HepG2 (cell line): ENCODE measurements around the gene RAD51D. TPM values are rescaled to one million over a fixed set of nuclear protein-coding genes. Genes with fewer than 3 reads are reported as not detected.
A peak's percentile ranks its signal among the peaks of the same experiment; 100 is the strongest.

Experiments used
- BRD4 ChIP-seq: sonication (generic); formaldehyde crosslinking; IDR thresholded peaks from 2 replicates; pipeline ENCODE4 v1.4.0; 2020; ENCODE audit warnings: missing genetic modification reagents
- IRF2 ChIP-seq: IDR thresholded peaks from 2 replicates; pipeline ENCODE4 v1.6.1; 2018; ENCODE audit warnings: missing genetic modification reagents, missing compliant biosample characterization
- JUN ChIP-seq: sonication (generic); formaldehyde crosslinking; IDR thresholded peaks from 2 replicates; pipeline ENCODE4 v1.4.0; 2020; ENCODE audit warnings: mild to moderate bottlenecking, missing genetic modification reagents
- KDM3A ChIP-seq: IDR thresholded peaks from 2 replicates; pipeline ENCODE4 v1.6.1; 2018; ENCODE audit warnings: low read depth, missing compliant biosample characterization
- MEF2D ChIP-seq: sonication (generic); formaldehyde crosslinking; IDR thresholded peaks from 2 replicates; pipeline ENCODE4 v1.5.1; 2020; ENCODE audit warnings: mild to moderate bottlenecking, missing genetic modification reagents
- NR1H2 ChIP-seq: sonication (generic); formaldehyde crosslinking; IDR thresholded peaks from 2 replicates; pipeline ENCODE4 v1.8.1; 2022; ENCODE audit warnings: low read depth, missing genetic modification reagents, borderline replicate concordance
- ZNF12 ChIP-seq: sonication (generic); formaldehyde crosslinking; IDR thresholded peaks from 2 replicates; pipeline ENCODE4 v1.5.0; 2020; ENCODE audit warnings: missing genetic modification reagents
- ZNF138 ChIP-seq: sonication (generic); formaldehyde crosslinking; IDR thresholded peaks from 2 replicates; pipeline ENCODE4 v1.5.0; 2020; ENCODE audit warnings: mild to moderate bottlenecking, low read depth, missing genetic modification reagents
- ZNF17 ChIP-seq: sonication (generic); formaldehyde crosslinking; IDR thresholded peaks from 2 replicates; pipeline ENCODE4 v1.5.0; 2020; ENCODE audit warnings: mild to moderate bottlenecking, missing genetic modification reagents
- ZNF234 ChIP-seq: sonication (generic); formaldehyde crosslinking; conservative IDR thresholded peaks from 2 replicates; pipeline ENCODE4 v1.5.1; 2020; ENCODE audit warnings: mild to moderate bottlenecking, missing genetic modification reagents
- ZNF34 ChIP-seq: sonication (generic); formaldehyde crosslinking; IDR thresholded peaks from 2 replicates; pipeline ENCODE4 v1.4.0; 2020; ENCODE audit warnings: mild to moderate bottlenecking, missing genetic modification reagents, borderline replicate concordance
- ZNF382 ChIP-seq: sonication (generic); formaldehyde crosslinking; IDR thresholded peaks from 2 replicates; pipeline ENCODE4 v1.5.0; 2020; ENCODE audit warnings: missing genetic modification reagents, mild to moderate bottlenecking, borderline replicate concordance
- polyA plus RNA-seq, 8 experiments: library from polyadenylated mRNA; depleted of rRNA in 3 of 8; stranded (reverse) in 7 of 8; unstranded in 1 of 8; fragments of >200 nt; fragmentation: Illumina TruSeq in 4 of 8; extraction: Trizol in 4 of 8; gene quantifications; 2 replicates each; pipeline versions ENCODE4 v1.2.1 to v1.2.3, GENCODE V29; 2011 to 2016; ENCODE audit warnings: low read depth in 4 of 8, missing spikeins in 1 of 8, mixed read lengths in 1 of 8; ENCODE audit not compliant: insufficient read depth in 1 of 8
- total RNA-seq, 5 experiments: library from RNA; depleted of rRNA; stranded (reverse); fragments of >200 nt; fragmentation: Illumina TruSeq; extraction: Trizol; gene quantifications; 2 replicates each; pipeline ENCODE4 v1.2.3, GENCODE V29; 2016; ENCODE audit warnings: low read depth in 1 of 5
- TF ChIP-seq, protein P1 (sequence below): sonication (generic); formaldehyde crosslinking; IDR thresholded peaks from 2 replicates; pipeline ENCODE4 v1.4.0; 2020; ENCODE audit warnings: mild to moderate bottlenecking, missing genetic modification reagents
- TF ChIP-seq, protein P2 (sequence below): sonication (generic); formaldehyde crosslinking; IDR thresholded peaks from 2 replicates; pipeline ENCODE4 v1.5.0; 2020; ENCODE audit warnings: missing genetic modification reagents, mild to moderate bottlenecking, borderline replicate concordance
- TF ChIP-seq, protein P3 (sequence below), 2 experiments: fragments of 450-650 bp in 1 of 2; sonication (generic) in 1 of 2; formaldehyde crosslinking; IDR thresholded peaks; 2 replicates each; pipeline versions ENCODE4 v1.5.0 to v1.8.0; 2020 to 2022; ENCODE audit warnings: mild to moderate bottlenecking in 1 of 2, missing genetic modification reagents in 1 of 2
- TF ChIP-seq, protein P4 (sequence below): sonication (generic); formaldehyde crosslinking; IDR thresholded peaks from 2 replicates; pipeline ENCODE4 v1.8.1; 2023; ENCODE audit warnings: missing genetic modification reagents, inconsistent platforms, borderline replicate concordance
- TF ChIP-seq, protein P5 (sequence below): sonication (generic); formaldehyde crosslinking; conservative IDR thresholded peaks from 2 replicates; pipeline ENCODE4 v1.5.0; 2020; ENCODE audit warnings: missing genetic modification reagents

Gene RAD51D
- total and polyA plus RNA-seq, 2 of the 13 experiments (the other 11 are each of a cell fraction or from before 2014, with no cell fraction given): 6.7 to 13.1 TPM

DNA sequence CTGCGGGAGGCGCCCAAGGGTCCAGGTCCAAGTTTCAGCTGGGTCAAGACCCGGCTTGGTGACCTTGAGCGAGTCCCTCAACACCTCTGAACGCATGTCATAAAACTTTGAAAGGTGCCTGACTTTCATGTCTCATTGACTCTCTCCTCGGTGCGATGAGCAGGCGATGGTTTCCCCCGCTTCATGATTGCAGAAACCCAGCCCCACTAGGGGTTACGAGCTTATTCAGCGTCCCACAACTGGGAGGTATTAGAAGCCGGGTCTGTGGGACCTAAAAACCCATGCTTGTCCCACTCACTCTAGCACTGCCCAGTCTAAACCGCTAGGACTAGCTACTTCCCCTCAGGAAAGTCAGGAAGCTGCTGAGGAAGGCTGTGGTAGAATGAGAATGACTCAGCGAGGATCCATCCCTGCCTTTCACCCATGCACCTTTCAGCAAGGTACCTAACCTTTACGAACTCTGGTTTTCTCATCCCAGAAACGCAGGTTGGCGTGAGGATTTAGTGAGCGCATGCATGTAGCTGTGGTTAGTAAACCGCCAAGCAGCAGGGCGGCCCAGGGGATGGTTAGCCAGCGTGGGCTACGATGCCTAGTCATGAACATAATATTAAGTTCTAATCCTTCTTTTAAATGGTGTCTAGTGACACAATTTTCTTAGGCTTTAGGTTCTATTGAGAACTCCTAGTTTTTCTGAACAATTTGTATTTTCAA is 29.9 kb downstream of the RAD51D start (continued):
- TF ChIP-seq, protein P1, sequence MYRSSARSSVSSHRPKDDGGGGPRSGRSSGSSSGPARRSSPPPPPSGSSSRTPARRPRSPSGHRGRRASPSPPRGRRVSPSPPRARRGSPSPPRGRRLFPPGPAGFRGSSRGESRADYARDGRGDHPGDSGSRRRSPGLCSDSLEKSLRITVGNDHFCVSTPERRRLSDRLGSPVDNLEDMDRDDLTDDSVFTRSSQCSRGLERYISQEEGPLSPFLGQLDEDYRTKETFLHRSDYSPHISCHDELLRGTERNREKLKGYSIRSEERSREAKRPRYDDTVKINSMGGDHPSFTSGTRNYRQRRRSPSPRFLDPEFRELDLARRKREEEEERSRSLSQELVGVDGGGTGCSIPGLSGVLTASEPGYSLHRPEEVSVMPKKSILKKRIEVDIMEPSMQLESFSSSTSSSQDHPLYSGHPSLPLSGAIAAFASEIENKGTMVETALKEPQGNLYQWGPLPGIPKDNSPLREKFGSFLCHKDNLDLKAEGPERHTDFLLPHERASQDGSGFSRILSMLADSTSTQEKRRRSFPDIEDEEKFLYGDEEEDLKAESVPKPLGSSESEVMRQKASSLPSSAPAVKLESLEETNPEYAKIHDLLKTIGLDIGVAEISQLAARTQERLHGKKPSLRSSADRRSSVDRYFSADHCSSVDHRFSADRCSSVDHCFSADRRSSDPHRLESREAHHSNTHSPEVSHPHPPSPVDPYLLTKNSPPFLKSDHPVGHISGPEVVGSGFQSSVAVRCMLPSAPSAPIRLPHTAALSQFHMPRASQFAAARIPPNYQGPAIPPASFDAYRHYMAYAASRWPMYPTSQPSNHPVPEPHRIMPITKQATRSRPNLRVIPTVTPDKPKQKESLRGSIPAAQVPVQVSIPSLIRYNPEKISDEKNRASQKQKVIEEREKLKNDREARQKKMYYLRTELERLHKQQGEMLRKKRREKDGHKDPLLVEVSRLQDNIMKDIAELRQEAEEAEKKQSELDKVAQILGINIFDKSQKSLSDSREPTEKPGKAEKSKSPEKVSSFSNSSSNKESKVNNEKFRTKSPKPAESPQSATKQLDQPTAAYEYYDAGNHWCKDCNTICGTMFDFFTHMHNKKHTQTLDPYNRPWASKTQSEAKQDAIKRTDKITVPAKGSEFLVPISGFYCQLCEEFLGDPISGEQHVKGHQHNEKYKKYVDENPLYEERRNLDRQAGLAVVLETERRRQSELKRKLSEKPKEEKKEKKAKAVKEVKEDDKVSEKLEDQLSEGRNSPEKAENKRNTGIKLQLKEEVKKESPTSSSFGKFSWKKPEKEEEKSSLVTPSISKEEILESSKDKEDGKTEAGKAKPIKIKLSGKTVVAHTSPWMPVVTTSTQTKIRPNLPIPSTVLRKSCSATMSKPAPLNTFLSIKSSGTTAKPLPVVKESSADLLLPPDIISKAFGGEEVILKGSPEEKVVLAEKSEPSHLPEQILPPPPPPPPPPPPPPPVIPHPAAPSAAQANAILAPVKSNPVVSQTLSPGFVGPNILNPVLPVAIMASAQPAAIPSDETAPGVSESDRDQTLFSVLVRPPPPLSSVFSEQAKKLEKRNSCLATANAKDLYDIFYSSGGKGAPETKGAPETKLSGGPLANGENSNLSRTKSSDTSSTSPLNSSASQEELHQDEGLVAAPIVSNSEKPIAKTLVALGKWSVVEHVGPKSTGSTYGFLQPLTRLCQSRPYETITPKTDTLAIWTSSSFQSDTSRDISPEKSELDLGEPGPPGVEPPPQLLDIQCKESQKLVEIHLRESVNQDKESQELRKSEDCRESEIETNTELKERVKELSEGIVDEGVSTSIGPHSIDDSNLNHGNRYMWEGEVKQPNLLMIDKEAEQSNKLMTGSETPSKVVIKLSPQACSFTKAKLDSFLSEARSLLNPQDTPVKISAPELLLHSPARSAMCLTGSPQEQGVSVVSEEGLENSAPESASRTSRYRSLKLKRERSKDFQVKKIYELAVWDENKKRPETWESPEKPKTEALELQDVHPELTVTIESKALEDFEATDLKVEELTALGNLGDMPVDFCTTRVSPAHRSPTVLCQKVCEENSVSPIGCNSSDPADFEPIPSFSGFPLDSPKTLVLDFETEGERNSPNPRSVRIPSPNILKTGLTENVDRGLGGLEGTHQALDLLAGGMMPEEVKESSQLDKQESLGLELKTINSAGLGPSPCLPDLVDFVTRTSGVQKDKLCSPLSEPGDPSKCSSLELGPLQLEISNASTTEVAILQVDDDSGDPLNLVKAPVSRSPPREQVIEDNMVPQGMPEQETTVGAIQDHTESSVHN: 0 out of 2 replicates have a peak, but pooled peaks have one; percentile 23
- TF ChIP-seq MEF2D (CRISPR knock-in tag) (no peak), JUN (CRISPR knock-in tag) (no peak), BRD4 (CRISPR knock-in tag) (no peak), ZNF34 (CRISPR knock-in tag) (no peak), ZNF12 (CRISPR knock-in tag) (no peak), ZNF138 (CRISPR knock-in tag) (no peak), NR1H2 (CRISPR knock-in tag) (no peak), IRF2 (CRISPR knock-in tag) (0 out of 2 replicates have a peak, but pooled peaks have one; percentile 1), ZNF17 (no peak), KDM3A (CRISPR knock-in tag) (no peak), ZNF382 (CRISPR knock-in tag) (no peak), ZNF234 (CRISPR knock-in tag) (no peak)
- TF ChIP-seq, protein P2, sequence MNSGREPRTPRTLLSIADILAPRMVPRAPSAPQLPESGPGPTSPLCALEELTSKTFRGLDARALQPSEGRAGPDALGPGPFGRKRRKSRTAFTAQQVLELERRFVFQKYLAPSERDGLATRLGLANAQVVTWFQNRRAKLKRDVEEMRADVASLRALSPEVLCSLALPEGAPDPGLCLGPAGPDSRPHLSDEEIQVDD (CRISPR knock-in tag): no peak
- TF ChIP-seq, protein P3, sequence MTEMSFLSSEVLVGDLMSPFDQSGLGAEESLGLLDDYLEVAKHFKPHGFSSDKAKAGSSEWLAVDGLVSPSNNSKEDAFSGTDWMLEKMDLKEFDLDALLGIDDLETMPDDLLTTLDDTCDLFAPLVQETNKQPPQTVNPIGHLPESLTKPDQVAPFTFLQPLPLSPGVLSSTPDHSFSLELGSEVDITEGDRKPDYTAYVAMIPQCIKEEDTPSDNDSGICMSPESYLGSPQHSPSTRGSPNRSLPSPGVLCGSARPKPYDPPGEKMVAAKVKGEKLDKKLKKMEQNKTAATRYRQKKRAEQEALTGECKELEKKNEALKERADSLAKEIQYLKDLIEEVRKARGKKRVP (CRISPR knock-in tag; IDR thresholded peaks at IDR 0.05): no peak
- TF ChIP-seq, protein P4, sequence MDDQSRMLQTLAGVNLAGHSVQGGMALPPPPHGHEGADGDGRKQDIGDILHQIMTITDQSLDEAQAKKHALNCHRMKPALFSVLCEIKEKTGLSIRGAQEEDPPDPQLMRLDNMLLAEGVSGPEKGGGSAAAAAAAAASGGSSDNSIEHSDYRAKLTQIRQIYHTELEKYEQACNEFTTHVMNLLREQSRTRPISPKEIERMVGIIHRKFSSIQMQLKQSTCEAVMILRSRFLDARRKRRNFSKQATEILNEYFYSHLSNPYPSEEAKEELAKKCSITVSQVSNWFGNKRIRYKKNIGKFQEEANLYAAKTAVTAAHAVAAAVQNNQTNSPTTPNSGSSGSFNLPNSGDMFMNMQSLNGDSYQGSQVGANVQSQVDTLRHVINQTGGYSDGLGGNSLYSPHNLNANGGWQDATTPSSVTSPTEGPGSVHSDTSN (CRISPR knock-in tag): no peak
- TF ChIP-seq, protein P5, sequence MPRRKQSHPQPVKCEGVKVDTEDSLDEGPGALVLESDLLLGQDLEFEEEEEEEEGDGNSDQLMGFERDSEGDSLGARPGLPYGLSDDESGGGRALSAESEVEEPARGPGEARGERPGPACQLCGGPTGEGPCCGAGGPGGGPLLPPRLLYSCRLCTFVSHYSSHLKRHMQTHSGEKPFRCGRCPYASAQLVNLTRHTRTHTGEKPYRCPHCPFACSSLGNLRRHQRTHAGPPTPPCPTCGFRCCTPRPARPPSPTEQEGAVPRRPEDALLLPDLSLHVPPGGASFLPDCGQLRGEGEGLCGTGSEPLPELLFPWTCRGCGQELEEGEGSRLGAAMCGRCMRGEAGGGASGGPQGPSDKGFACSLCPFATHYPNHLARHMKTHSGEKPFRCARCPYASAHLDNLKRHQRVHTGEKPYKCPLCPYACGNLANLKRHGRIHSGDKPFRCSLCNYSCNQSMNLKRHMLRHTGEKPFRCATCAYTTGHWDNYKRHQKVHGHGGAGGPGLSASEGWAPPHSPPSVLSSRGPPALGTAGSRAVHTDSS (CRISPR knock-in tag): no peak
